Measurements from ENCODE around the gene STK24.

The STK24 gene

GRCh38 chr13:98470920-98471319 lies 106.0 kb downstream of the STK24 start:
- Histone ChIP-seq H3K27ac (ENCODE audit: low read depth, low read length) (no peak overlapping the region), H3K36me3 (ENCODE audit: control insufficient read depth in 5 of 5, insufficient read depth in 5 of 5, low read length in 5 of 5) (peaks cover 5 to 60% (median 46%) of the 10 kb centered on the region in 5 donors), H3K9me3 (ENCODE audit: control insufficient read depth in 5 of 5, low read length in 5 of 5) (no peaks in the 10 kb centered on the region)

DNA sequence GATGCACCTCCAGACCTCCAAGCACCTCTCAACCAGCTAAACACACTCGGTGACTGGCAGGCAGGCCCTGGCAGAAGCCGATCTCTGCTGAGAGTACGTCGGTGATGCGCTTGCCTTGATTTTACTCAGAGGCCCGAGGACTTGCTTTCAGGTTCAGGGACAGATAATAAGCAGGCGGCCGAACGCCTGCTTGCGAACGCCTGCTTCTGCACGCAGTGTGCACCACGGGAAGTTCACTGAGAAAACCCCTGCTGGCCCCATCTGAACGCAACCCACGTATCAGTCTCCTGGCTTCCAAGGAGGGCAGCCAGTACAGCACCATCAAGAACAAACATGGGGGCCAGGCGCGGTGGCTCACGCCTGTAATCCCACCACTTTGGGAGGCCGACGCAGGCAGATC lies 108.0 kb downstream of the STK24 start:
- Histone ChIP-seq H3K4me1 (ENCODE audit: control insufficient read depth in 5 of 5, insufficient read depth in 5 of 5, low read length in 5 of 5) (peaks cover 0 to 2% (median 0%) of the 10 kb centered on the region in 5 donors), H3K9me3 (ENCODE audit: control insufficient read depth in 5 of 5, low read length in 5 of 5) (no peaks in the 10 kb centered on the region), H3K4me3 (ENCODE audit: low read depth in 1 of 5, low read length in 5 of 5) (no peak overlapping the region), H3K9ac (ENCODE audit: low read length in 5 of 5) (no peak overlapping the region), H3K27ac (ENCODE audit: low read depth, low read length) (no peak overlapping the region), H3K27me3 (ENCODE audit: control insufficient read depth in 5 of 5, insufficient read depth in 4 of 5, low read length in 5 of 5) (no peaks in the 10 kb centered on the region), H3K36me3 (ENCODE audit: control insufficient read depth in 5 of 5, insufficient read depth in 5 of 5, low read length in 5 of 5) (peaks cover 5 to 58% (median 46%) of the 10 kb centered on the region in 5 donors)

More at GRCh38 chr13:98470920-98471319, 106.0 kb downstream of the STK24 start:
- Histone ChIP-seq H3K4me3 (ENCODE audit: low read depth in 1 of 5, low read length in 5 of 5) (no peak overlapping the region), H3K4me1 (ENCODE audit: control insufficient read depth in 5 of 5, insufficient read depth in 5 of 5, low read length in 5 of 5) (peaks cover 3 to 7% (median 4%) of the 10 kb centered on the region in 5 donors), H3K9ac (ENCODE audit: low read length in 5 of 5) (no peak overlapping the region), H3K27me3 (ENCODE audit: control insufficient read depth in 5 of 5, insufficient read depth in 4 of 5, low read length in 5 of 5) (no peaks in the 10 kb centered on the region)

DNA sequence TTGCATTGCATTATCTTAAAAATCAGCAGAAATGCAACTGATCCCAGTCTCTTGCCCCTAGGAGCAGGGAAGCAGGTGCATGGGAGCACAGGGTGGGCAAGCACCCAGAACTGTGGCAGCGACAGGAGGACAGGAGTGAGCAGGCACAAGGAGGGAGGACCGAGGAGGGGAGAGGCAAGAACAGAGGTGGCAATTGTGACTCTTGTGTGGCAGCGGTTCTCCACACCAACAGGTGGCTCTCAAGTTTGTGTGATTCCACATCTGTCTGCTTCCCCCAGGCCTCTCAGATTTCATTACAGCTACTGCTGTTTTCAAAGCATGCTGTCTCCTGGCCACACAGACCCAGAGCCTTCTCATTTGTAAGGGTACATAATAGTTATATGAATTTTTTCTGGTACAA lies 108.5 kb downstream of the STK24 start:
- H3K4me3 ChIP-seq (ENCODE audit: low read depth in 1 of 5, low read length in 5 of 5) = no peak overlapping the region
- no peak overlapping the region for H3K9ac ChIP-seq (ENCODE audit: low read length in 5 of 5)
- H3K9me3 ChIP-seq (ENCODE audit: control insufficient read depth in 5 of 5, low read length in 5 of 5) = no peaks in the 10 kb centered on the region
- H3K27ac ChIP-seq (ENCODE audit: low read depth, low read length) = no peak overlapping the region
- no peaks in the 10 kb centered on the region for H3K27me3 ChIP-seq (ENCODE audit: control insufficient read depth in 5 of 5, insufficient read depth in 4 of 5, low read length in 5 of 5)
- peaks cover 0 to 5% (median 4%) of the 10 kb centered on the region in 5 donors for H3K4me1 ChIP-seq (ENCODE audit: control insufficient read depth in 5 of 5, insufficient read depth in 5 of 5, low read length in 5 of 5)
- H3K36me3 ChIP-seq (ENCODE audit: control insufficient read depth in 5 of 5, insufficient read depth in 5 of 5, low read length in 5 of 5) = peaks cover 5 to 57% (median 50%) of the 10 kb centered on the region in 5 donors

- H3K9ac ChIP-seq (ENCODE audit: low read length in 5 of 5) = no peak overlapping the region
- no peaks in the 10 kb centered on the region for H3K9me3 ChIP-seq (ENCODE audit: control insufficient read depth in 5 of 5, low read length in 5 of 5)
- H3K27ac ChIP-seq (ENCODE audit: low read depth, low read length) = no peak overlapping the region
- H3K4me1 ChIP-seq (ENCODE audit: control insufficient read depth in 5 of 5, insufficient read depth in 5 of 5, low read length in 5 of 5) = peaks cover 3 to 12% (median 8%) of the 10 kb centered on the region in 5 donors
- H3K36me3 ChIP-seq (ENCODE audit: control insufficient read depth in 5 of 5, insufficient read depth in 5 of 5, low read length in 5 of 5) = peaks cover 5 to 65% (median 52%) of the 10 kb centered on the region in 5 donors
- H3K27me3 ChIP-seq (ENCODE audit: control insufficient read depth in 5 of 5, insufficient read depth in 4 of 5, low read length in 5 of 5) = no peaks in the 10 kb centered on the region
- no peak overlapping the region for H3K4me3 ChIP-seq (ENCODE audit: low read depth in 1 of 5, low read length in 5 of 5)
These were observed 109.5 kb downstream of the STK24 start for GRCh38 chr13:98467263-98467985.

GRCh38 chr13:98466634-98467236 lies 110.2 kb downstream of the STK24 start:
- Histone ChIP-seq H3K27me3 (ENCODE audit: control insufficient read depth in 5 of 5, insufficient read depth in 4 of 5, low read length in 5 of 5) (no peaks in the 10 kb centered on the region), H3K9ac (ENCODE audit: low read length in 5 of 5) (no peak overlapping the region), H3K4me1 (ENCODE audit: control insufficient read depth in 5 of 5, insufficient read depth in 5 of 5, low read length in 5 of 5) (peaks cover 3 to 12% (median 8%) of the 10 kb centered on the region in 5 donors), H3K36me3 (ENCODE audit: control insufficient read depth in 5 of 5, insufficient read depth in 5 of 5, low read length in 5 of 5) (peaks cover 5 to 64% (median 51%) of the 10 kb centered on the region in 5 donors), H3K27ac (ENCODE audit: low read depth, low read length) (no peak overlapping the region), H3K9me3 (ENCODE audit: control insufficient read depth in 5 of 5, low read length in 5 of 5) (no peaks in the 10 kb centered on the region), H3K4me3 (ENCODE audit: low read depth in 1 of 5, low read length in 5 of 5) (no peak overlapping the region)

DNA sequence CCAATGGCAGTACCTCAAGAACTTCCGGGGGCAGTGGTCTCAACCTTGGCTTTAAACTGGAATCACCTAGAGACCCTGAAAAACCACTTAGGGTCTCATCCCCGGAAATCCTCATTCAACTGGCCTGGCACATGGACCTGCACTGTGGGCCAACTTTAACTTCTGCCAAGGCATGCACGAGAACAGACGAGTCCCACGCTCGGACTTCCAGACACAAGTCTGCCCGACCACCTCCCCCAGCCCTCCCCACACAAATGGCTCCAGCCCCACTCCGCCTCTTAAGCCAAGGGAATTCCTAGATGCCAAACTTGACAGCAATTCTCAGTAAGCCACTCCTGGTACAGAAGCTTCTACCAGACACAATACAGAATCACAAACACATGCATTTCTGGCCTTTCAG lies 114.0 kb downstream of the STK24 start:
- Histone ChIP-seq H3K4me1 (ENCODE audit: control insufficient read depth in 5 of 5, insufficient read depth in 5 of 5, low read length in 5 of 5) (peaks cover 3 to 18% (median 11%) of the 10 kb centered on the region in 5 donors), H3K27ac (ENCODE audit: low read depth, low read length) (no peak overlapping the region), H3K4me3 (ENCODE audit: low read depth in 1 of 5, low read length in 5 of 5) (peak overlapping the region in 1 of 5 donors; percentile 16), H3K9me3 (ENCODE audit: control insufficient read depth in 5 of 5, low read length in 5 of 5) (no peaks in the 10 kb centered on the region), H3K27me3 (ENCODE audit: control insufficient read depth in 5 of 5, insufficient read depth in 4 of 5, low read length in 5 of 5) (no peaks in the 10 kb centered on the region), H3K36me3 (ENCODE audit: control insufficient read depth in 5 of 5, insufficient read depth in 5 of 5, low read length in 5 of 5) (peaks cover 2 to 78% (median 64%) of the 10 kb centered on the region in 5 donors), H3K9ac (ENCODE audit: low read length in 5 of 5) (peak overlapping the region in 1 of 5 donors; percentile 38)

DNA sequence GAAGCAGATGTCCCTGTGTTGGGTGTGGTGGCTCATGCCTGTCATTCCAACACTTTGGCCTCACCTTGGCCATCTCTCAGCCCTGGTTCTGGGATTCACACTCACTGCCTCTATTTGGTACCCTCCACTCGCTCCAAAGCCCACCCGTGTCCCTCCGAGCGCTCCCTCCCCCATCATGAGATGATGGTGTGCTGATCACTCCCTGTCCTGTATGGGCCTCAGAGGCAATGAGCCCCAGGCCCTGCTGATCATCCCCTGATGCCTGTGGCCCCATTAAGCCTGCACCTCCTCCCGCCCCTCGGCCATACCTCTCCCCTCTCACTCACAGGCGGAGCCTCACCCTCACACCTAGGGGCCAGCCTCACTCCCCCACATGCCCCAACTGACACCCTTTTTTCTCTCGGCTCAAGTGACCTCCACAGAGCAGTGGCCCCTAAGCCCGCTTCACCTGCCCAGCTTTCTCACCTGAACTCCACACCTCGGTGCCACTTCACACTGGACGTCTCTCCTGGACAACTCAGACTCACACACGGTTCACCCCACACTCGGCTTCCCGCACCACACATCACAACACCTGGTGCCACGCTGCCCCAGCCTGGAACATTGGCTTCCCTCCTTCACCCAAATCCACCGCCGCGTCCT lies 114.5 kb downstream of the STK24 start:
- Histone ChIP-seq H3K36me3 (ENCODE audit: control insufficient read depth in 5 of 5, insufficient read depth in 5 of 5, low read length in 5 of 5) (peaks cover 5 to 75% (median 58%) of the 10 kb centered on the region in 5 donors), H3K27ac (ENCODE audit: low read depth, low read length) (no peak overlapping the region)

DNA sequence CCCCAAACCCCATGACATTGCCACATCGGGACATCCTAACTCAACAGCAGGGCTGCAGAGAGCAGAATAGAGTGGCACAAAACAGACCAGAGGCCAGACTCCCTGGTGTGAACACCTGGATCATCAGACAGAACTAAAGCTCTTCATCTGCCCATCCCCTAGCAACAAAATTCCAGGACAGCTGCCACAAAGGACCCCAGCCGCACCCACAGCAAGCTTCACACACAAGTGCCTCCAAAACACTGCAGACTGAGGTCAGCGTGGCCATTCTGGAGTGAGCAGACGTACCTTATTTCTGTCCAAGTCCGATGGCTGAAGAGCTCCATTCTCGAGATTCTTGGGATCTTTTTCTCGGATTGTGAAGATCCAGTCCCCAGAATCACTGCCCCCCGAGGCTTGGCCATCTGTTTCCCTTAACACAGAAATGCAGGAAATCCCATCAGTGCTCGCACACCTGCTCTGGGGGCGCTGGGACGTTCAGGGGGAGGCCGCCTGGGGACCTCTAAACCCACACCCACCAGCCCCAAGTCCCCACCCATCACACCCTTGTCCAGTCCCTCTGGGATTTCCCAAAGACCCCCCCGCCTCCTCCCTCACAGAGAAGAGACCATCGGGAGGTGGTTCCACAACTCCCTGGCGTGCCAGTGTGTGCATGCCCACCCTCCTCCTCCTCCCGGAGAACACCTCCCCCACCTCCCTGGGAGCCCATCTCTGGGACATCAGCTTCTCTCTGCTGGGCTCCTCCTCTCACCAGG lies 115.2 kb downstream of the STK24 start:
- H3K9ac ChIP-seq (ENCODE audit: low read length in 5 of 5) = no peak overlapping the region
- H3K4me1 ChIP-seq (ENCODE audit: control insufficient read depth in 5 of 5, insufficient read depth in 5 of 5, low read length in 5 of 5) = peaks cover 3 to 18% (median 9%) of the 10 kb centered on the region in 5 donors
- no peak overlapping the region for H3K4me3 ChIP-seq (ENCODE audit: low read depth in 1 of 5, low read length in 5 of 5)
- H3K27me3 ChIP-seq (ENCODE audit: control insufficient read depth in 5 of 5, insufficient read depth in 4 of 5, low read length in 5 of 5) = no peaks in the 10 kb centered on the region
- peaks cover 7 to 80% (median 63%) of the 10 kb centered on the region in 5 donors for H3K36me3 ChIP-seq (ENCODE audit: control insufficient read depth in 5 of 5, insufficient read depth in 5 of 5, low read length in 5 of 5)
- H3K27ac ChIP-seq (ENCODE audit: low read depth, low read length) = no peak overlapping the region
- no peaks in the 10 kb centered on the region for H3K9me3 ChIP-seq (ENCODE audit: control insufficient read depth in 5 of 5, low read length in 5 of 5)

More for the DNA sequence above, 114.5 kb downstream of the STK24 start:
- Histone ChIP-seq H3K27me3 (ENCODE audit: control insufficient read depth in 5 of 5, insufficient read depth in 4 of 5, low read length in 5 of 5) (no peaks in the 10 kb centered on the region), H3K9me3 (ENCODE audit: control insufficient read depth in 5 of 5, low read length in 5 of 5) (no peaks in the 10 kb centered on the region), H3K4me1 (ENCODE audit: control insufficient read depth in 5 of 5, insufficient read depth in 5 of 5, low read length in 5 of 5) (peaks cover 3 to 18% (median 9%) of the 10 kb centered on the region in 5 donors), H3K9ac (ENCODE audit: low read length in 5 of 5) (peak overlapping the region in 1 of 5 donors; percentile 38), H3K4me3 (ENCODE audit: low read depth in 1 of 5, low read length in 5 of 5) (no peak overlapping the region)

GRCh38 chr13:98460516-98460915 lies 116.4 kb downstream of the STK24 start:
- H3K27me3 ChIP-seq (ENCODE audit: control insufficient read depth in 5 of 5, insufficient read depth in 4 of 5, low read length in 5 of 5) = no peaks in the 10 kb centered on the region
- peaks cover 7 to 83% (median 68%) of the 10 kb centered on the region in 5 donors for H3K36me3 ChIP-seq (ENCODE audit: control insufficient read depth in 5 of 5, insufficient read depth in 5 of 5, low read length in 5 of 5)
- H3K9me3 ChIP-seq (ENCODE audit: control insufficient read depth in 5 of 5, low read length in 5 of 5) = no peaks in the 10 kb centered on the region
- no peak overlapping the region for H3K9ac ChIP-seq (ENCODE audit: low read length in 5 of 5)
- H3K4me1 ChIP-seq (ENCODE audit: control insufficient read depth in 5 of 5, insufficient read depth in 5 of 5, low read length in 5 of 5) = peaks cover 3 to 18% (median 9%) of the 10 kb centered on the region in 5 donors
- H3K4me3 ChIP-seq (ENCODE audit: low read depth in 1 of 5, low read length in 5 of 5) = no peak overlapping the region
- no peak overlapping the region for H3K27ac ChIP-seq (ENCODE audit: low read depth, low read length)
